Measurements from ENCODE around the gene BHLHE23.

BHLHE23 gene

DNA sequence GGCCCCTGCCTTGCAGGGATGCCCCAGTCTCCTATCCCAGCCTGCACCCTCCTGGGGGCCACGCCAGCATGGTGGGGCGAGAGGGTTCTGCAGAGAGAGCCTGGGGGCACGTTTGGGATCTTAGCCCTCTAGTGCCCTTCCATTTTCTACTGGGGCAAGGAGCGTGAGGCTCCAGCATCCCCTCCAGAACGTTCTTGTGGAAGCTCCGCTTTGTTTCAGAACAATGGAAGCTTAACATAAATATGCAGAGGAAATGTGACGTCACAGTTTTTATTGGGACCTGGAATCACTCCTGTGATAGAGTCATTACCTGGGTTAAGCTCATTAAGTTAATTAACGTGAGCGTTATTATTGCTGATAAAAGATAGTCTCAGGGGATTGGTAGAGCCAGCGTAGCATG is 19.6 kb downstream of the BHLHE23 start:
- no peak for DNase-seq

- DNase-seq = no peak
Observed at GRCh38 chr20:62986257-62986800, 20.4 kb downstream of the BHLHE23 start.

DNA sequence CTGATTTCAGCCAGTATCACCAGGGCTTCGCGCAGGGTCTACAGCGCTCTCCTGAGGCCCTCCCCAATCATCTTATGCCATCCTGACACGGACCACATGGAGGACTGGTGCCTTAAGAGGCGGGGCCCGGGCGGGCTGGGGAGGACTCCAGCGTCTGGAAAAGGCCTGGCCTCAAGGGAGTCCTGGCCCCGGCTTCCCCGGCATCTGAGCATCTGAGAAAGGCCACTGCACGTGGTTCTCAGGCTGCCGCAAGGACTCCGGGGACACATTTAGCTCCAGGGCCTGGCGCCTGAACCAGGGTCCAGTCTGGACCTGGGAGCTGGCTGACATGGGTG is 21.4 kb downstream of the BHLHE23 start:
- DNase-seq = no peak

DNA sequence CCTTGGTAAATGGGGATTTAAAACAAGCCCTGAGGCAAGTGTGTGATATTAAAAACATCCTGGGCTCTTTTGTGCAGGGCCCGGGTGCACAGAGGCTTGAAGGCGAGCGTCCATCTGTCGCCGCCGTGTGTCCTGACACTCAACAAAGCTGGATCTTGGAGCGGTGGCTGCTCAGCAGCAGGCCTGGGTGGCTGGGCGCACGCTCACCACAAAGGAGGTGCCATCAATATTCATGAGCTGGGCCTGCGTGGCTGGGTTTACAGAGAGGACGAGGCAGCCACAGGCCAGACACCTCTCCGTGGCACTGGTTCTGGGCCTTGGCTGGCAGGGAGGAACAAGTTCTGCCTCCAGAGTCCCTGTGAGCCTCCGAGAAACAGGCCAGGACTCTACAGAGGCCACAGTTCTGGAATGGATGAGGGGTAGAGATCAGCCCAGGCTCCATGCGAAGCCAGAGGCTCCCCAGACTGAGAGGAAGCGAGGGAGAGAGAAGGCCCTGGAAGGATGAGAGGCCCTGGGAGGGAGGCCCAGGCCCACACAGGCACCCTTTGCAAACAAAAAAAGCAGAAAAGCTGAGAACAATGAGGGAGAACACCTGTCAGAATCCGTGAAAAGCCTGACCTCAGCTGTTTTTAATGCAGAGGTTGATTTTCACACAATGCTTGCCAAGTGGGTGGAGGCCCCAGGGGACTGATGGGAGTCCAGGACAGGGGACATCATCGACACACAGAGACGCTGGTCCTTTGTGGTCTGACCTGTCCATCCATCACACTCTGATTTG is 21.9 kb downstream of the BHLHE23 start:
- no peak for DNase-seq

GRCh38 chr20:62983210-62983609 is 23.6 kb downstream of the BHLHE23 start:
- DNase-seq = no peak

- DNase-seq = no peak
Observed at GRCh38 chr20:62982124-62983075, 24.4 kb downstream of the BHLHE23 start.

GRCh38 chr20:62980970-62981369 is 25.8 kb downstream of the BHLHE23 start:
- peak; percentile 43 for DNase-seq

DNA sequence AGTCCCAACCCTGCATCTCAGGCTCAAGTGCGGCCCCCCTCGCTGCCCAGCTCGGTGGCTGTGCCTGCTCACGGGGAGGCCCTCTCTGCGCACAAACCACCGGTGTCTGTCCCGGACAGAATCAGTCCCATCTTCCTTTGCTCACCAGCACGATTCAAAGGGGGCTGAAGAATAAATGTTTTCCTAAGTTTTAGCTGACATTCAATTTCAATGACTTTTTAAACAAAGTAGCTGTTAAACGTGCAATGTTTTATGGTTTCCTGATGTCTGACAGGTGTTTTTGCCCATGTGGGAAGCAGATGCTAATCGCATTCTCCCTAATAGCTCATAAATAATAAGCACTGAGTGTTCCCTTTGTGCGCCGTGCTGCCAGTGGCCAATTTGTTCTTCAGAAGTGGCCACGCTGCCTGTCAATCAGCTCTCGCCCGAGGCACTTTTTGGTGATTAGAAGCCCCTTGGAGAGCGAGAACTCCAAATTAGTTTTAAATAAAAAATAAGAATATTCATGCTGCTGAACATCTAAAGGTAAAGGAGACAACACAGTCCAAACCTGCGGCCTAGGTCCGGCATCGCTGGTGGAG is 26.3 kb downstream of the BHLHE23 start:
- no peak for DNase-seq

DNA sequence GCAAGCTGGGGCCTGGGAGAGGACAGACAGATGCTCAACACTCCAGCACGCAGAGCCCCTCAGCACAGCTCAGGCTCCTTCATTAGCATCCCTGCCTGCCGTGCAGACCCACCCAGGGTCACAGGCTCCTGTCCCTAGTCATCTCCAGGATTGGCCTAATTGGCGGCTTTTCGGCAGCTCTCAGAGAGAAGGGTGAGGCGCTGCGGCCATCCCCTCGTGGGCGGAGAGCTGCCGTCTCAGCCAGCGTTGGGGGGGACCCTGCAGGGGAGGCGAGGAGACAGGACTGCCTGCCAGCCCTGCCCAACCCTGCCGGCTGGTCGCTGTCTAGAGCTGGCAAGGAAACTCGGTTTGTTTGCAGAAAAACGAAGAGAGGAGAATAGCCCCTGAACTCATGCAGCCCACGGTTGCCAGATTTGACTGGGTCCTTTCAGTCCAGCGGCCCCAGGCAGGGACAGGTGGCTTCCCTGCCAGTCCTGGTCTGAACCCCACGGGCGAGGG is 26.8 kb downstream of the BHLHE23 start:
- no peak for DNase-seq

DNA sequence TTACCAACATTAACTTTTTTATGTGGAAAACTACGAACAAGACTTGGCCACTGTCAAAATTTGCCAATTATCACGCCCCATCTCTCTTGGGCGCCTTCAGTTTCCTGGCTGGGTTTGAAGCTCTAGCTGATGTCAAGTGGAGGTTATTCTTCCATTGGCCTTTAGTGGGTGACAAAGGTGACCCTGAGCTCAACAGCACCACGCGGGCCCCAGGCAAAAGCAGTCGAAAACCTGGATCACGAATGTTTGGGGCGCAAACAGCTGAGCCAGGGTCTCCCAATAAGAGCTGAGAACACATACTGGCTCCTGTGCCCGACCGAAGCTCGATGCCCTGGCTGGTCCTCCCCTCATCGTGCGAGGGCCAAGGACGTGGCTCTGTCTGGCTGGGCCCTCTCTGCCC is 27.5 kb downstream of the BHLHE23 start:
- DNase-seq = no peak

- no peak for DNase-seq
Observed at GRCh38 chr20:62978561-62978943, 28.2 kb downstream of the BHLHE23 start.

GRCh38 chr20:62977613-62978560 is 28.9 kb downstream of the BHLHE23 start:
- DNase-seq = peak; percentile 88

DNA sequence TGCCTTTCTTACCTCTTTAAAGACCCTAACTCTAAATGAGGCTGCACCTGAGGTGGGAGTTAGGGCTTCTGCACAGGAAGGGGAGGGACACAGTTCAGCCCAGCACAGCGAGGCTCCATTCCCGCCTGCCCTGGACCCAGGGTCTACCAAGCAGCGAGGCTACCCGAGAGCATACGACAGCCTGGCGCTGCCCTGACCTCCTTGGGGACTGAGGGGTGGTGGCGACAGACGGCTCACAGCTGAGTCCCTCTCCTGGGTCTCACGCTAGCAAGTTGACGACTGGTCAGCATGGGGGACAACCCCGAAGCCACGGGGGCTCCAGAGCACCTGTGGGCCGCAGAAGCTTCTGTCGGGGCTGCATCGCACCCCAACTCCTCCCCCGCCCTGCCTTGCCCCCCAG is 29.9 kb downstream of the BHLHE23 start:
- no peak for DNase-seq

- DNase-seq = no peak
Observed at GRCh38 chr20:62975812-62976508, 30.8 kb downstream of the BHLHE23 start.

DNA sequence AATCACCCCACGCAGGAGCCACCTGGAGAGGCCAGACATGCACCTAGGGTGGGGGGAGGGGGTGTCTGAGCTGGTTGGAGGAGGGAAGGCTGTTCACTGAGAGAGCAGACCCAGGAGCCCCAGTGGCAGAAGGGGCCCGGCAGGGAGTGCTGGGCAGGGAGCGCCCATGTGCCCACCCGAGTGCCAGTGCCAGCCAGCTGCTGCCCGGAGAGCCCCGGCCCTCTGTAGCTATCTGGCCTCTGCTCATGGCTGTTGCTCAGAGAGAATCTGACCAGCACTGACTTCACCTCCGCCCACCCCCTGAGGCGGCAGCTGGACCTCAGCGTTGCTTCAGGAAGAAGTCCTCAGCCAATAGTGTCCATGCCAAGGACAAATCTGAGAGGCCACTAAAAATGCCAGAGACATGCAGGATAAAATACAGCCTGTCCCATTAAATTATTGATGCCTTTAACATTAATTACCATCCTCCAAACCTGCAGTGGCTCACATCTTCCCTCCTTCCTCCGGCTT is 31.5 kb downstream of the BHLHE23 start:
- DNase-seq = no peak

DNA sequence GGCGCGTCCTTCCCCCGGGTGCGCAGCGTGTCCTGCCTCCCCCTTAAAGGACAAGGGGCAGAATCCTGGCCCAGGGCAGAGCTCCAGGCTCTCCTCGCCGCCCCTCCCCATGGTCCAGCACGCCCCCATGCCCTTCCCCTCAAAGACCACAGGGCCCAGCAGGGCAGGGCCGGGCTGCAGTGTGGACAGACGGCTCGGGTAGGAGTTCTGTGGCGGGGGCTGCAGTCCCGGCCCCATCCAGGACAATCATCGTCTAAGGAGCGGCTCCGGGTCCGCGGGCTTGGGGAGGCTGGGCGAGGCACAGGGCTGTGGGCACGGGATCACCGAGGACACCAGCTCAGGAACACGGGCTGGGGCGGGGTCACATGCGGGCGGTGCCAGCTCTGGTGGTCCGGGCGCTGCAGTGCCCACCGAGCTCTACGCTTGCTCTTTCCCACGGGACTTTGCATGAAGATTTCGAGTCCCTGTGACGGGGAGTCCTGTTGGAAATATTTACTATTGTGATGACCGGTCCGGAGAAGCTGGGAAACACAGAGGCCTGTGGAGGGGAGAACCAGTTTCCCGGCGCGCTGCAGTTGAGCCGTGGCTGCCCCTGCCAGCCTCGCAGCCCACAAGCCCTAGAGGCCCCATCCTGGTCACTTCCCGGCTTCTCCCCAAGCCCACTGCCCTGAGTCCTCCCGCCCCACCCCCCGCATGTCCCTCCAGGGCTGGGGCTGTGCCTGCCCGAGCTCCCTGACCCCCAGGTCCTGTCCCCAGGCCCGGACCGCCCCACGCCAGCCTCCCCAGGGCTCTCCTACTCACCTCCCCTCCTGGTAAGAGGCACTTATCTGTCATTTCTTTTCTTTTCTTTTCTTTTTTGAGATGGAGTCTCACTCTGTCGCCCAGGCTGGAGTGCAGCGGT is 33.7 kb downstream of the BHLHE23 start:
- DNase-seq = no peak

DNA sequence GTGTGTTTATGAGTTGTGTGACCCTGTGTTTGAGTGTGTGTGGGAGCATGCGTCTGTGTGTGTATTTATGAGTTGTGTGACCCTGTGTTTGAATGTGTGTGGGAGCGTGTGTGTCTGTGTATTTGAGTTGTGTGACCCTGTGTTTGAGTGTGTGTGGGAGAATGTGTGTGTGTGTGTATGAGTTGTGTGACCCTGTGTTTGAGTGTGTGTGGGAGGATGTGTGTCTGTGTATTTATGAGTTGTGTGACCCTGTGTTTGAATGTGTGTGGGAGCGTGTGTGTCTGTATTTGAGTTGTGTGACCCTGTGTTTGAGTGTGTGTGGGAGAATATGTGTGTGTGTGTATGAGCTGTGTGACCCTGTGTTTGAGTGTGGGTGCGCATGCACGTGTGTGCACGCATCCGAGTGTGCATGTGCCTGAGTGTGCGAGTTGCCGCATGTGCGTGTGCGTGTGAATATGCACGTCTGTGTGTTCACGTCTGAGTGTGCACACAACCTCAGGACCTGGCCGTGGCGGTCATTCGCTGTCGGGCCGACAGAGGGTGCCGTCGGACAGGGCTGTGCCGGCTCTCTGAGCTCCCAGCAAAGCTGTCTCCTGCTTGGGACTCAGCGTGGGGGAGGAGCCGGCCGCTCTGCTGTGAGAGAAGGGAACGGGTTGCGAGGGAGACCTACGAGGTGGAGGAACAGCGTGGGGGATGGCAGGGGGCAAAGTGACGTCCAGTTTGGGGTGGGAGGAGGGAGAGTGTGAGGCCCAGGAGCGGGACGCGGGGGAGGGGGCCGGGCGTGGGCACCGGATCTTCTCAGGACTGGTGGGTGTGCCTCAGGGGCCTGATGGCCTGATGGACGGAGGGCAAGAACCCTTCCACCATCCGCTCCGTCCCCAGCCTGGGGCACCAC is 34.6 kb downstream of the BHLHE23 start:
- DNase-seq = peak; percentile 87

DNA sequence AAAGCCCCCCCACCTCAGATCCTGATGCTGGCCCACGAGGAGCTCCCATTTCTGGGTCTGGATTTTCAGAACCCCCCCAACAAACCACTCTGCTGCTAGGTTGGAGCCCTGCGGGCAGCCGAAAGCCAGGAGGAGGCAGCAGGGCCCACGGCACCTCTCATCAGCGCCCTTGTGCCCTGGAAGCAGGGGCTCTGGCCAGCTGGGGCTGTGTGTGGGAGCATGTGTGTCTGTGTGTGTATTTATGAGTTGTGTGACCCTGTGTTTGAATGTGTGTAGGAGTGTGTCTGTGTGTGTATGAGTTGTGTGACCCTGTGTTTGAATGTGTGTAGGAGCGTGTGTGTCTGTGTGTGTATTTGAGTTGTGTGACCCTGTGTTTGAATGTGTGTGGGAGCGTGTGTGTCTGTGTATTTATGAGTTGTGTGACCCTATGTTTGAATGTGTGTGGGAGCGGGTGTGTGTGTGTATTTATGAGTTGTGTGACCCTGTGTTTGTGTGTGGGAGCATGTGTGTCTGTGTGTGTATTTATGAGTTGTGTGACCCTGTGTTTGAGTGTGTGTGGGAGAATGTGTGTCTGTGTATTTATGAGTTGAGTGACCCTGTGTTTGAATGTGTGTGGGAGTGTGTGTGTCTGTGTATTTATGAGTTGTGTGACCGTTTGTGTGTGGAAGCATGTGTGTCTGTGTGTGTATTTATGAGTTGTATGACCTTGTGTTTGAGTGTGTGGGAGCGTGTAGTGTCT is 35.4 kb downstream of the BHLHE23 start:
- DNase-seq = no peak
